Stomach (tissue), 9 donors: ENCODE data around the gene SOST. TPM values are rescaled to one million over a fixed set of nuclear protein-coding genes. Genes with fewer than 3 reads are reported as not detected.

Experiments
- DNase-seq, 2 donors: peaks; one replicate each; pipeline versions ENCODE4 v3.0.0 to v3.0.0-alpha.2; 2013 to 2019
- H3K27ac ChIP-seq, 5 donors: fragments of 200-600 bp in 4 of 5; sonication (generic) in 4 of 5; one replicate each; pipeline ENCODE4 v1.5.1; 2013 to 2019; ENCODE audit warnings: mild to moderate bottlenecking in 1 of 5, moderate library complexity in 1 of 5
- H3K27me3 ChIP-seq, 3 donors: fragments of 200-600 bp; sonication (generic); one replicate each; pipeline ENCODE4 v1.5.1; 2017 to 2019; ENCODE audit warnings: mixed run types in 1 of 3
- H3K36me3 ChIP-seq, 4 donors: fragments of 200-600 bp; sonication (generic); 1 replicate in 3 of 4; 2 replicates in 1 of 4; pipeline ENCODE4 v1.5.1; 2016 to 2019
- H3K4me1 ChIP-seq, 4 donors: fragments of 200-600 bp; sonication (generic); one replicate each; pipeline ENCODE4 v1.5.1; 2016 to 2019
- H3K4me3 ChIP-seq, 4 donors: fragments of 200-600 bp; sonication (generic) in 3 of 4; one replicate each; pipeline ENCODE4 v1.5.1; 2016 to 2019; ENCODE audit warnings: mild to moderate bottlenecking in 1 of 4
- H3K9me3 ChIP-seq, 4 donors: fragments of 200-600 bp; sonication (generic); one replicate each; pipeline ENCODE4 v1.5.1; 2016 to 2019
- EP300 ChIP-seq: sonication (generic); formaldehyde crosslinking; IDR thresholded peaks from one replicate; pipeline ENCODE4 v1.6.1; 2017; ENCODE audit warnings: antibody characterized with exemption
- POLR2A ChIP-seq, 4 donors: fragments of 450-650 bp; IDR thresholded peaks; one replicate each; pipeline ENCODE4 v1.6.1; 2016; ENCODE audit warnings: antibody characterized with exemption in 4 of 4, control low read depth in 2 of 4, mild to moderate bottlenecking in 1 of 4, moderate library complexity in 1 of 4
- POLR2AphosphoS5 ChIP-seq, 3 donors: sonication (generic); formaldehyde crosslinking; IDR thresholded peaks; one replicate each; pipeline ENCODE4 v1.6.1; 2016; ENCODE audit warnings: antibody characterized with exemption in 3 of 3
- WGBS, 5 donors: extraction: QIAGEN DNeasy Blood & Tissue Kit in 3 of 5; methylation state at CpG; one replicate each; pipeline versions ENCODE4 v1.1.5 to v1.1.7; 2013 to 2018; 5-methylcytosine and 5-hydroxymethylcytosine counted together
- intact Hi-C: fragments of 100-400 bp; cut with DNase I; formaldehyde crosslinking; loops from one replicate; pipeline ENCODE4 v1.15.1; 2023; ENCODE audit warnings: low total_unique reads
- polyA plus RNA-seq, 3 donors: library from polyadenylated mRNA; stranded (reverse); fragments of 200-250 nt; gene quantifications; one replicate each; pipeline ENCODE4 v1.2.3, GENCODE V29; 2013
- total RNA-seq, 5 donors: library from RNA; depleted of rRNA; stranded (reverse); fragments of >200 nt; gene quantifications; one replicate each; pipeline versions ENCODE4 v1.1.0 to v1.2.3, GENCODE V29; 2014 to 2016
- TF ChIP-seq, protein P1 (sequence below), 7 experiments: fragments of 450-650 bp in 4 of 7; fragments of 200-600 bp in 3 of 7; sonication (generic) in 3 of 7; IDR thresholded peaks; one replicate each; pipeline ENCODE4 v1.5.1; 2016 to 2019; ENCODE audit warnings: antibody characterized with exemption in 7 of 7, control low read depth in 2 of 7, mild to moderate bottlenecking in 1 of 7
- donor health status: healthy with polysubstance abuse.
- donor health status: Bipolar disorder and iron deficiency.
- donor health status: healthy.

SOST gene
- total and polyA plus RNA-seq, 8 donors = not detected

- WGBS, 5 donors = 75 to 85% (median 82%) methylated on average over 5 of the region's 5 CpGs
- no peak for TF ChIP-seq POLR2A (IDR thresholded peaks at IDR 0.05)
- no peak for TF ChIP-seq EP300
- TF ChIP-seq, protein P1, sequence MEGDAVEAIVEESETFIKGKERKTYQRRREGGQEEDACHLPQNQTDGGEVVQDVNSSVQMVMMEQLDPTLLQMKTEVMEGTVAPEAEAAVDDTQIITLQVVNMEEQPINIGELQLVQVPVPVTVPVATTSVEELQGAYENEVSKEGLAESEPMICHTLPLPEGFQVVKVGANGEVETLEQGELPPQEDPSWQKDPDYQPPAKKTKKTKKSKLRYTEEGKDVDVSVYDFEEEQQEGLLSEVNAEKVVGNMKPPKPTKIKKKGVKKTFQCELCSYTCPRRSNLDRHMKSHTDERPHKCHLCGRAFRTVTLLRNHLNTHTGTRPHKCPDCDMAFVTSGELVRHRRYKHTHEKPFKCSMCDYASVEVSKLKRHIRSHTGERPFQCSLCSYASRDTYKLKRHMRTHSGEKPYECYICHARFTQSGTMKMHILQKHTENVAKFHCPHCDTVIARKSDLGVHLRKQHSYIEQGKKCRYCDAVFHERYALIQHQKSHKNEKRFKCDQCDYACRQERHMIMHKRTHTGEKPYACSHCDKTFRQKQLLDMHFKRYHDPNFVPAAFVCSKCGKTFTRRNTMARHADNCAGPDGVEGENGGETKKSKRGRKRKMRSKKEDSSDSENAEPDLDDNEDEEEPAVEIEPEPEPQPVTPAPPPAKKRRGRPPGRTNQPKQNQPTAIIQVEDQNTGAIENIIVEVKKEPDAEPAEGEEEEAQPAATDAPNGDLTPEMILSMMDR (IDR thresholded peaks at IDR 0.05) = no peak
- no peak for TF ChIP-seq POLR2AphosphoS5 (IDR thresholded peaks at IDR 0.05)
- H3K27ac ChIP-seq = no peak overlapping the region
- H3K36me3 ChIP-seq = no peaks in the 10 kb centered on the region
- DNase-seq = no peak
- intact Hi-C loops = no loop called here
- no peaks in the 10 kb centered on the region for H3K9me3 ChIP-seq
- peaks cover 0 to 56% (median 8%) of the 10 kb centered on the region in 3 donors for H3K27me3 ChIP-seq
- no peaks in the 10 kb centered on the region for H3K4me1 ChIP-seq
- no peak overlapping the region for H3K4me3 ChIP-seq
Measured at GRCh38 chr17:43706235-43706634, 52.4 kb downstream of the SOST start.

Other genes starting within 250 kb of the SOST start
- 1 to 10 TPM in 2 of 5 donors, under 1 TPM in 2, not detected in 1; 0.58 to 3.1 (median 1.0) TPM for gene ETV4, start 212.5 kb downstream of the SOST start, total RNA-seq
- 1 to 10 TPM in 2 of 3 donors, not detected in 1; 1.6 to 4.4 TPM for gene ETV4, start 212.5 kb downstream of the SOST start, polyA plus RNA-seq
- gene MEOX1, start 96.9 kb downstream of the SOST start, total RNA-seq = 1 to 10 TPM in 2 of 5 donors, not detected in 3; 2.0 to 5.1 TPM
- gene MEOX1, start 96.9 kb downstream of the SOST start, polyA plus RNA-seq = 1 to 10 TPM; 1.2 to 3.3 (median 2.6) TPM
- gene DUSP3, start 20.2 kb upstream of the SOST start, total RNA-seq = 10 to 100 TPM; 33.0 to 97.8 (median 88.8) TPM
- gene DUSP3, start 20.2 kb upstream of the SOST start, polyA plus RNA-seq = 10 to 100 TPM; 49.8 to 62.3 (median 51.7) TPM
- not detected for gene CFAP97D1, start 21.6 kb upstream of the SOST start, total RNA-seq
- not detected for gene CFAP97D1, start 21.6 kb upstream of the SOST start, polyA plus RNA-seq
- gene MPP3, start 74.4 kb upstream of the SOST start, total RNA-seq = 10 to 100 TPM in 4 of 5 donors, 1 to 10 TPM in 1; 7.2 to 22.8 (median 17.4) TPM
- gene MPP3, start 74.4 kb upstream of the SOST start, polyA plus RNA-seq = 1 to 10 TPM in 2 of 3 donors, under 1 TPM in 1; 0.31 to 9.3 (median 2.4) TPM
- gene CD300LG, start 88.4 kb upstream of the SOST start, total RNA-seq = 1 to 10 TPM in 2 of 5 donors, under 1 TPM in 2, not detected in 1; 0.29 to 3.7 (median 1.5) TPM
- 1 to 10 TPM in 1 of 3 donors, under 1 TPM in 2; 0.37 to 1.1 (median 0.92) TPM for gene CD300LG, start 88.4 kb upstream of the SOST start, polyA plus RNA-seq
- 1 to 10 TPM in 3 of 5 donors, under 1 TPM in 2; 0.43 to 6.4 (median 4.3) TPM for gene MPP2, start 148.7 kb upstream of the SOST start, total RNA-seq
- 1 to 10 TPM; 1.1 to 2.0 (median 1.6) TPM for gene MPP2, start 148.7 kb upstream of the SOST start, polyA plus RNA-seq
- gene PPY, start 183.7 kb upstream of the SOST start, total RNA-seq = not detected
- gene PPY, start 183.7 kb upstream of the SOST start, polyA plus RNA-seq = not detected
- gene PYY, start 195.1 kb upstream of the SOST start, total RNA-seq = 10 to 100 TPM in 1 of 5 donors, not detected in 4; 71.3 TPM
- gene PYY, start 195.1 kb upstream of the SOST start, polyA plus RNA-seq = under 1 TPM in 1 of 3 donors, not detected in 2; 0.35 TPM
- gene NAGS, start 245.8 kb upstream of the SOST start, total RNA-seq = 1 to 10 TPM in 1 of 5 donors, under 1 TPM in 2, not detected in 2; 0.29 to 1.5 (median 0.58) TPM
- gene NAGS, start 245.8 kb upstream of the SOST start, polyA plus RNA-seq = 1 to 10 TPM in 2 of 3 donors, under 1 TPM in 1; 0.61 to 1.4 (median 1.2) TPM